HG02943 (cell line): ENCODE data around the gene BLMH.

Source experiments
- ATAC-seq: cut with Tn5 transposase; IDR thresholded peaks from one replicate; pipeline ENCODE4 v1.9.1; 2021; ENCODE audit warnings: mild to moderate bottlenecking, low read depth, moderate library complexity; ENCODE audit not compliant: unreplicated experiment

Gene BLMH

DNA sequence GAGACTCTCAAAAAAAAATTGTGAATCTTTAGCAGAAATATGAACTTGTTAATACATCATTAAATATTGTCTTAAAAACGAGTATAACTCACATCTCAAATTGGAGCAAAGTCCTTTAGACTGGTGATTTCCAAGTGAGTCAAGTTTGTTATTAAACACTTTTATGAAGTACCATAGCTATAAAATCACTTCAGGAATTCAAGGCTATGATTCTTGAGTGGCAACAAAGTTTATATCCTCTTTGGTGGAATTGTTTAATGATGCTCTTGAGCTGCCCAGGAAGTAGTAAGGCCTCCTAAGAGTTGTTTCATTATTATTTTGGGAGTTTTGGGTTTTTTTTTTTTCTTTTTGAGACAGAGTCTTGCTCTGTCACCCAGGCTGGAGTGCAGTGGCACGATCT, 16.7 kb upstream of the BLMH start:
- no peak for ATAC-seq

GRCh38 chr17:30304778-30305177, 13.0 kb upstream of the BLMH start:
- no peak for ATAC-seq

- ATAC-seq: no peak
These were observed 10.5 kb upstream of the BLMH start for GRCh38 chr17:30302241-30302640.

GRCh38 chr17:30300818-30301217, 9.1 kb upstream of the BLMH start:
- ATAC-seq: no peak

- no peak for ATAC-seq
These were observed 7.3 kb upstream of the BLMH start for GRCh38 chr17:30299000-30299399.

DNA sequence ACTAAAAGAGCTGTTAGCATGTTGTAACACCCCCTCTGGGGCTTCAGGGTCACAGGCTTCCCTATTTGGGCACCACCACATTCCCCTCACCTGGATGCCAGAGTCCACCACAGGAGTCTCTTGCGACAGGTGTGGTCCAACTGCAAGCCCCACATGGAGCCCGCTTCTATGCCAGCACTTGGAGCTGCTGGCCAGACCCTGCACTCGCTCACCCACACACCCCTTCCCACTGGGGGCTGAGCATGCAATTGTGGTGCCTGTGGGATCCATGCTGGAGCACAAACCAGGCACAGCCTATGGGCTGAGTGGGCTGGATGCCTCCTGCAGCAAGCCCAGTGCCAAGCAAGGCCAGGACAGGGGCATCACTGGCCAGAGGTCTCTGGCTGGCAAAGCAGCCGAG, 6.0 kb upstream of the BLMH start:
- ATAC-seq: no peak

GRCh38 chr17:30296499-30297080, 4.8 kb upstream of the BLMH start:
- no peak for ATAC-seq

GRCh38 chr17:30292286-30292858, 628 bp upstream of the BLMH start:
- ATAC-seq: peak; percentile 16

DNA sequence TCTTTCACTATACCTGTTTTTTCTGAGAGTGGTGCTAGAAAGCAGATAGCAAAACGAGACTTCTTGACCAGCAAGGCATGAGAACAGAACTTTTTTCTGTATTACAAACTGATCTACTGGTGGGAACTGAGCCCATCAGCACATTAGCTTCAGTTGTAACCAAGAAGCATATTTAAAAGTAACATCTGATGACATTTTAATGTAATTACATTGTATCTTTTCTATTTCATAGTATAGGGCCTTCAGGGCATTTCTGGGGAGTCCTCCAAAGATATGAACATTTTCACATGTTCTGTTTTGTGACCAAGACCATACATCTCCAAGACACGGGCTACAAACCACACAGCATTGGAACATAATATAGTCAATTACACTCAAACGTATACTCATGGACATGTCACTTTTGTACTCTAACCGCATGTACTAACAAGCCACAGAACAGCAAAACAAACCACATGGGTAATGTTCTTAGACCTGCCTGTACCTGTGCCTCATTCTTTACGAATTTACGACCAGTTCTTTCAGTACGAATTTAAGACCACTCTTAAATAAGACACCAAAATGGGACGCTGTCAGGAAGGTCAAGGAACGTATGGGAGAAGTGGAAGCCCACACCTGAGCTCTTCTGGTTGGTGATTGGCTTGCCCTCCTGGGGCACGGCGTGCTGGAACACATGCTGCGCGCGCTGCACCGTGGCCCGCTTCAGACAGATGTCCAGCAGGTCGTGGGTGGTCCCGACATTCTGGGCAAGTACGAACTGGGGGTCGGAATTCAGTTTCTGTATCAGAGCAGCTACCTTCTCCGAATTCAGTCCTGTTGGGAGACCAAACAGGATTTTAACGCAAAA, 825 bp downstream of the BLMH start:
- no peak for ATAC-seq

DNA sequence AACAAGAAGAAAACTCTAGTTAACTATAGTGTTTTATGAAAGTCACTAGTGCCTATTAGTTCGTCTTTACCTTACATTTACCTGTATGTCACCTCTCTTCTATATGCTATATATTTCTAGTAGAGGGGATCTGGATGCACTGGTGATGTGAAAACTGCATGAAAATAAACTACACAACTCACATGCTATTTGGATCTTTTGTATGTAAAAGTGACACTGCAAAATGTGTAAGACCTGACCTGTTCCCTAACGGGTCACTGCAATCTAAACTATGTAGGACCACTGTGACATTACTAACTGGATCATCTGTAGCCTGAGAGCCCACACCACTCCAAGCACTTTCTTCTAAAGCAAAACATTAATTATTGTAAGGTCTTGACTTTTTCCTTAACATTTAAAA, 1.7 kb downstream of the BLMH start:
- ATAC-seq: no peak

GRCh38 chr17:30279156-30279555, 12.6 kb downstream of the BLMH start:
- ATAC-seq: no peak

DNA sequence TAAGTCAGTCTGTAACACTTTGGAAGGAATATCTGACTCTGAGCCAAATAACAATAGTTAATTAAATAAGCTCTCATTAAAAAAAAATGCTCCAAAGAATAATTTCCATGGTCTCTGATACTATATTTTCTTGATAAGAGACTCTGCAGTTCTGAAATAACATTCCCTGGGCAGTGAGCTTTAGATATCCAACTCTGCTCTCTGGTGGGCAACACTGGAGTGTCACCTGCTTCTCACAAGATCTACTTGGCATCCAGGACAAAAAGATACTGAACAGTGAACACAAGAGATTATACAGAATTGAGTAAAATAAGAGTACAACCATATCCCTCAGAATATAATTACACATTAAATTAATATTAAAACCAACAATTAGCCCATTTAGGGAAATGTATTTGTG, 13.7 kb downstream of the BLMH start:
- ATAC-seq: no peak

- no peak for ATAC-seq
These were observed 15.8 kb downstream of the BLMH start for GRCh38 chr17:30275911-30276310.

- no peak for ATAC-seq
These were observed 16.9 kb downstream of the BLMH start for GRCh38 chr17:30274887-30275286.

DNA sequence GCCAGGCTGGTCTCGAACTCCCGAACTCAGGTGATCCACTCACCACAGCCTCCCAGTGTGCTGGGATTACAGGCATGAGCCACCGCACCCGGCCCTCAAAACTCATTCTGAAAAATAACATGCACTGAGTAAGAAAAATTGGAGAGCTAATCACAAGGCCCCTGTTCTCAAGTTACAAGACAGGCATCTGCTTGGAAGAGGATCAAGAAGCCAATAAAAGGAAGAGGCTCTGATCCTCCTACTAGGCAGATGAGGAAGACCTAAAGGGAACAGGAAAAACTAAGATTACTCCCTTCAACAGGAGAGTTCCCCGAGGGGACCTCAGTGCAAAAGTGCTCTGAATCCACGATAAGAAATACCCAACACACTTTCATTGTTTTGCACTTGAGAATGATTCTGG, 18.4 kb downstream of the BLMH start:
- ATAC-seq: no peak

GRCh38 chr17:30271102-30271501, 20.6 kb downstream of the BLMH start:
- ATAC-seq: no peak

DNA sequence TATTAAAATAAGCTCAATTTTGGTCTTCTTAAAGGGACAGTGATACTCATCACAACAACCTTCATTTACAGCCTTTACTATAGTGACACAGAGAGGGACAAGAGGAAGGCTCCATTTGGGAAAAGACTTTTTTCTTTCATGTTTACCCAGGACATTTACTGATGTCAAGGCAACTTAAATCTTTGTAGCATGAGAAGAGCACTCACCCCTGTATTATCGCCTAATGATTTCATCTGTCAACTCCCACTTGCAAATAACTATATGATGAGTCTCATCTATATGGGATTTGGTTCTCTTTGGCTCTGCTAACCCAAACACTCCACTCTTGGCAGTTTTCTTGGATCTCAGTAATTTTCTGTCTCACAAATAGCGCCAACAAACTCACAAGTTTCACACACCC, 24.1 kb downstream of the BLMH start:
- no peak for ATAC-seq

GRCh38 chr17:30263552-30264333, 28.0 kb downstream of the BLMH start:
- no peak for ATAC-seq

DNA sequence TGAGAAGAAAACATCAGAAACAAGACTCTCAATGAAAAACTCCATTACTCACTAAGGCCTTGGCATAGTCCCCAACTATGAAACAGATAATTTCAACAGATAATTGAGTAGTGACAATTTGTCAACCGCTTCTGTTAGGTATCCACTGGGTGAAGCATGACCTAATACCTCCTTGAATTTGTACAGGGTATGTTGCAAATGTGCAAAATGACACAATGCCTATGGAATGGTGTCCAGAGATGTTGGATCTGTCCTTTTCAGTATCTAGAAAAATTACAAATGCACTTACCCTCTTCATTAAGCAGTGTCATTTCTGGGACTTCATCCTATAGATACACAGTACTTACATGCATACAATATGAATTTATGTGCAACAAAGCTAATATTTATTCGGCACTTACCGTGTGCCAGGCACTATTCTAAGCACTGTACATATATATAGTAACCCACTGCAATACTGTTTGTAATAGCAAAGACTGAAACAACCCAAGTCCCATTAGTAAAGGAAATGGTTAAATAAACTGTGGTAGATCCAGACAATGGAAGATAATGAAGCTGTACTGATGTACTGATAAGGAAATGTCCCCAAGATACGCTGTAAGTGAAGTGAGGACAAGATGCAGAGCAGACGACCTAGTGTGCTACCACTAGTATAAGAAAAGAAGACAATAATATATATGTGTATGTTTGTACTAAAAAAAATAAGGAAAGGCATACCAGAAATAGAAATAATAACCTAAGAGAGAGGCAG, 34.8 kb downstream of the BLMH start:
- ATAC-seq: no peak

GRCh38 chr17:30254150-30254549, 37.6 kb downstream of the BLMH start:
- no peak for ATAC-seq
